OCI-LY1 (cell line): ENCODE measurements around the gene SLC4A1.

ENCODE experiments used
- H2AFZ ChIP-seq: fragments of 200-600 bp; sonication (generic), shearing (Covaris generic); 2 replicates; pipeline ENCODE4 v1.6.0; 2014; ENCODE audit warnings: antibody characterized with exemption, mild to moderate bottlenecking, low read length
- H3F3A ChIP-seq: fragments of 200-600 bp; sonication (generic), shearing (Covaris generic); 2 replicates; pipeline ENCODE4 v1.6.0; 2014; ENCODE audit warnings: mild to moderate bottlenecking, antibody characterized with exemption, low read length, moderate library complexity; ENCODE audit not compliant: insufficient read depth
- H3K27ac ChIP-seq: fragments of 200-600 bp; sonication (generic); 2 replicates; pipeline ENCODE4 v1.5.1; 2014; ENCODE audit warnings: low read length, mixed run types, mild to moderate bottlenecking, low read depth; ENCODE audit not compliant: poor library complexity, severe bottlenecking
- H3K27me3 ChIP-seq: fragments of 200-600 bp; sonication (generic); 2 replicates; pipeline ENCODE4 v1.6.0; 2014; ENCODE audit warnings: antibody characterized with exemption, mild to moderate bottlenecking, low read length, moderate library complexity; ENCODE audit not compliant: insufficient read depth
- H3K36me3 ChIP-seq: fragments of 200-600 bp; sonication (generic); 2 replicates; pipeline ENCODE4 v1.6.1; 2014; ENCODE audit warnings: mild to moderate bottlenecking, antibody characterized with exemption, low read length, moderate library complexity, mixed read lengths; ENCODE audit not compliant: insufficient read depth
- H3K4me1 ChIP-seq: fragments of 200-600 bp; sonication (generic); 2 replicates; pipeline ENCODE4 v1.5.1; 2014; ENCODE audit warnings: mild to moderate bottlenecking, low read length, moderate library complexity; ENCODE audit not compliant: insufficient read depth, severe bottlenecking
- H3K4me2 ChIP-seq: fragments of 200-600 bp; sonication (generic), shearing (Covaris generic); 2 replicates; pipeline ENCODE4 v1.6.1; 2014; ENCODE audit warnings: low read length
- H3K4me3 ChIP-seq: fragments of 200-600 bp; sonication (generic); 2 replicates; pipeline ENCODE4 v1.5.1; 2014; ENCODE audit warnings: low read length, low read depth, mild to moderate bottlenecking, mixed read lengths; ENCODE audit not compliant: poor library complexity, severe bottlenecking
- H3K79me2 ChIP-seq: fragments of 200-600 bp; shearing (Covaris generic); 2 replicates; pipeline ENCODE4 v1.6.1; 2016; ENCODE audit warnings: mixed run types, low read length, mixed read lengths; ENCODE audit not compliant: insufficient read depth
- H3K9ac ChIP-seq: fragments of 200-600 bp; sonication (generic), shearing (Covaris generic); 2 replicates; pipeline ENCODE4 v1.6.1; 2014; ENCODE audit warnings: mild to moderate bottlenecking, low read length, mixed read lengths
- H3K9me2 ChIP-seq: fragments of 200-600 bp; sonication (generic), shearing (Covaris generic); 2 replicates; pipeline ENCODE4 v1.6.1; 2014; ENCODE audit warnings: low read depth, mild to moderate bottlenecking, low read length, mixed read lengths
- H3K9me3 ChIP-seq: fragments of 200-600 bp; shearing (Covaris generic); 2 replicates; pipeline ENCODE4 v1.6.1; 2014; ENCODE audit warnings: low read length, mixed read lengths
- H4K20me1 ChIP-seq: fragments of 200-600 bp; sonication (generic), shearing (Covaris generic); 2 replicates; pipeline ENCODE4 v1.6.0; 2016; ENCODE audit warnings: mild to moderate bottlenecking, low read length; ENCODE audit not compliant: insufficient read depth
- EZH2 ChIP-seq: fragments of 200-600 bp; sonication (generic), shearing (Covaris generic); IDR thresholded peaks from 2 replicates; pipeline ENCODE4 v1.8.0; 2017; ENCODE audit warnings: borderline replicate concordance, mixed run types, mild to moderate bottlenecking, antibody characterized with exemption, low read length, moderate library complexity, mixed read lengths
- TF ChIP-seq, protein P1 (sequence below): fragments of 200-600 bp; sonication (generic), shearing (Covaris generic); IDR thresholded peaks from 2 replicates; pipeline ENCODE4 v1.5.1; 2017; ENCODE audit warnings: mild to moderate bottlenecking, antibody characterized with exemption, low read length, moderate library complexity, mixed read lengths

The SLC4A1 gene

DNA sequence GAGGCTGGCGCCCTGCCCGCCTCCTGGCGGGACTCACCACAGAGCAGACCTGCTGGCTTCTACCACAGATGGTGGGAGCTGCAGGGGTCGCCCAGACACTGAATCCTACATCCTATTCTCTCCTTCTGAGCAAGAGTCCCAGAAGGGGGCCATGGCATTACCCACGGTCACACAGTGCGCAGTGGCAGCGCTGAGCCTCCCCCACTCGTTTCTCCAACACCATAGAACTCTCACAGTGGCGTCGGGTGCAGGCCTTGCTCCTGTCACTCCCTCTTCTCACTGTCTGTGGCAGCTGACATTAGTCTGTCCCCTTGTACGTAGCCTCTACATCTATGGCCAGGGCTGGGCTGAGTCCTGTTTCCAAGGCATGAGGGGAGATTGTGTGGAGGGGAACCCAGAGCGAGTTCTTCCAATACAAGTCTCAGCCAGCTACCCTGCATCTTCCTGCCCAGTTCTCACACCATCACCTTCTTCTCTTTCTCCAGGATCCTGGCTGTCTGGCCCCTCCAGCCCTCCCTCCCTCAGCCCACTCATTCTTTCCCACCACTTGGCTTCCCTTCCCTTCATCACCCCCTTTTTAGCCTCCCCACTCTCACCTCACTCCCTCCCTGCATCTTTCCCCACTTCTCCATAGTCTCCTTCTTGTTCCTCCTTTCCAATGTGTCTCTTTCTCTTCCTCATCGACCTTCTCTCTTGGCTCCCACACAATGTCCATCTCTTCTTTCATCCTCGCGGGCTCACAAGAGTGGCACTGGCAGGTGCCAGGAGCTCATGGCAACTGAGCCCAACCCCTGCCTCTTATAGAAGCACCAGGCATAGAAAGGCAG is 54.3 kb downstream of the SLC4A1 start:
- no peaks in the 10 kb centered on the region for H4K20me1 ChIP-seq
- H3K4me2 ChIP-seq: no peak overlapping the region
- H3K27ac ChIP-seq: peak overlapping the region; percentile 21
- H3K9me2 ChIP-seq: no peaks in the 10 kb centered on the region
- no peaks in the 10 kb centered on the region for H3K9me3 ChIP-seq
- no peak overlapping the region for H3K9ac ChIP-seq
- TF ChIP-seq, protein P1, sequence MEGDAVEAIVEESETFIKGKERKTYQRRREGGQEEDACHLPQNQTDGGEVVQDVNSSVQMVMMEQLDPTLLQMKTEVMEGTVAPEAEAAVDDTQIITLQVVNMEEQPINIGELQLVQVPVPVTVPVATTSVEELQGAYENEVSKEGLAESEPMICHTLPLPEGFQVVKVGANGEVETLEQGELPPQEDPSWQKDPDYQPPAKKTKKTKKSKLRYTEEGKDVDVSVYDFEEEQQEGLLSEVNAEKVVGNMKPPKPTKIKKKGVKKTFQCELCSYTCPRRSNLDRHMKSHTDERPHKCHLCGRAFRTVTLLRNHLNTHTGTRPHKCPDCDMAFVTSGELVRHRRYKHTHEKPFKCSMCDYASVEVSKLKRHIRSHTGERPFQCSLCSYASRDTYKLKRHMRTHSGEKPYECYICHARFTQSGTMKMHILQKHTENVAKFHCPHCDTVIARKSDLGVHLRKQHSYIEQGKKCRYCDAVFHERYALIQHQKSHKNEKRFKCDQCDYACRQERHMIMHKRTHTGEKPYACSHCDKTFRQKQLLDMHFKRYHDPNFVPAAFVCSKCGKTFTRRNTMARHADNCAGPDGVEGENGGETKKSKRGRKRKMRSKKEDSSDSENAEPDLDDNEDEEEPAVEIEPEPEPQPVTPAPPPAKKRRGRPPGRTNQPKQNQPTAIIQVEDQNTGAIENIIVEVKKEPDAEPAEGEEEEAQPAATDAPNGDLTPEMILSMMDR: no peak
- TF ChIP-seq EZH2: no peak
- no peaks in the 10 kb centered on the region for H3K27me3 ChIP-seq
- H3F3A ChIP-seq: no peaks in the 10 kb centered on the region
- peaks cover 62% of the 10 kb centered on the region for H3K4me1 ChIP-seq
- no peak overlapping the region for H2AFZ ChIP-seq
- peaks cover 77% of the 10 kb centered on the region for H3K36me3 ChIP-seq
- no peak overlapping the region for H3K4me3 ChIP-seq
- peaks cover 19% of the 10 kb centered on the region for H3K79me2 ChIP-seq

DNA sequence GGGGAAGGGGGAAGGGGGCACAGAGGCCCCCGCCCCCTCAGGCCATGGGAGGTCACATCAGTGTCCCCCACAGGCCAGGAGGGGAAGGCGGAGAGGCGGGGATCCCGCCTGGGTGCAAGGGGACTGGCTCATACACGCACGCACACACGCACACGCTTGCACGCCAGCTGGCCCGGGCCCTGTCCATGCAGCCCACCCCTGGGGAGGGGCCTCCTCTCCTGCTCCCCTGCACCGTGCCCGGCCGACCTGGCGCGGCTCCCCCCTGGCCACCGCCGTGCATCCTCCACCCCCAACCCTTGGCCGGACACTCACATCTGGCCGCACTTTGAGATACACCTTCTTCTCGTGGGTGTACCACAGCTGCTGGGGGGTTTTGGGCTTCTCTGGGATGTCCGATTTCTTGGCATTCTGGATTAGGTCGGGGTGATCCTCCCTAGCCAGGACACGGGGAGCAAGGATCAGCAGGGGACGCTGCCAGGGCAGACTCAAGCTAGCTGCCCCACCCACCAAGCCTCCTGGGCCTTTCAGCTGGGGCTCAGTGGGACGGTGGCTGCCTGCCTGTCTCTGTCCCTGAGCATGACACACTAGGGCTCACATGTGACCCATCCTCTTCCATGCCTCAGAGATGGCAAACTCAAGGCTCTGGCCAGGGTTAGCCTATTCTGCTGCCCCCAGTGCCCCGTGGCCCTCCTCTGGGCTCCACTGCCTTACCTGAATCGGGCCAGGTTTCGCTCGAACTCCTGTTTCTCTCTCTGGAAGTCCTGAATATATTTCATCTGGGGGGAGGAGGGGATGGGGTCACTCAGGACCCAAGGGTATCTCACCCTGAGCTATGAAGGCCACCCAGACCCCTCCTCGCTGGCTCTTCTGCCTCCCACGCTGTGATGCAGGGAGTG is 55.2 kb downstream of the SLC4A1 start:
- peaks cover 58% of the 10 kb centered on the region for H3K4me1 ChIP-seq
- peaks cover 81% of the 10 kb centered on the region for H3K36me3 ChIP-seq
- H3K27me3 ChIP-seq: no peaks in the 10 kb centered on the region
- no peak overlapping the region for H3K9ac ChIP-seq
- no peak overlapping the region for H3K4me3 ChIP-seq
- peaks cover 13% of the 10 kb centered on the region for H3K79me2 ChIP-seq
- no peaks in the 10 kb centered on the region for H4K20me1 ChIP-seq
- TF ChIP-seq EZH2: no peak
- TF ChIP-seq, protein P1: no peak
- H3K4me2 ChIP-seq: no peak overlapping the region
- no peaks in the 10 kb centered on the region for H3K9me3 ChIP-seq
- H3F3A ChIP-seq: no peaks in the 10 kb centered on the region
- H3K27ac ChIP-seq: peak overlapping the region; percentile 21
- no peaks in the 10 kb centered on the region for H3K9me2 ChIP-seq
- H2AFZ ChIP-seq: no peak overlapping the region

DNA sequence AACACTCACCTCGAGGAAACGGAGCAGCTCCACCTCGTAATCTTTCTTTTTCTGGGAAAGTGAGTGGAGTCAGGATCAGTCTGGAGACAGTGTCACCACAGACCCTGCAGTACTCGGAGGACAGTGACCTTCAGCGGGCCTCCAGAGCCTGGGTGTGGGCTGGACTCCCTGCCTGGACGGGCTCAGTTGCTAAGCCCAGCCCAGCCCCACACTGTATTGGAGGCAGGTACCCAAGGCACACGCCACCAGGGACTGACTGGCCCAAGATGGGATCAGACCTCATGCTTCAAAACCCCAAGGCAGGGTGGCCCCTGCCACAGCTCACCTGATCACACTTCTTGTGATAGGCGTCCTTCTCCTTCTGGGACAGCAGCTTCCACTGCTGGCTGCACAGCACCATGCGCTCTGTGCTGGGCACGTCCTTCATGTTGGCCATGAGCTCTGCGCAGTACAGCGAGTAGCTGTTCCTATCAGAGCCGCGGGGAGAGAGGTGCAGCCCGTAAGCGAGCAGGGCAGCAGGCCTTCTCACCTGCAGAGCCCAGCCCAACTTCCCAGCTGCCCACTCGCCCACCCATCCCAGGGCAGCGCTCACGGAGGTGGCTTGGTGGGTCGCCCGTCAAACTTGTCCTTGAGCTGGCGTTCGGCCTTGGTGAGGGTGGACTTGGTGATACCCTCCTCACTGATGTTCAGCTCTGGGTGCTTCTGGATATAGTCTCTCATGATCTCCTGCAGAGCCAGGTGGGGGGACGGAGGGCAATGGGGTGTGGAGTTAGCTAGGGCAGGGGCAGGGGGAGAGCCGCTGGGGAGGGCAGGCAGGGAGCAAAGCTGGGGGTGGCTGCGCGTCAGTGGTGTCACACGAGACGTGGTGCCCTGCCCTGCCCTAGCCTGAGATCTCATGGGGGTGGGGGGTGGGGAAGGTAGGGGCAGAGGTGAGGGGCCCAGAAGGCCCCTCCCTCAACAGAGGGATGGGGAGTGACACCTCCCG is 56.4 kb downstream of the SLC4A1 start:
- Histone ChIP-seq H3K4me1 (peaks cover 46% of the 10 kb centered on the region), H3K9ac (peak overlapping the region; percentile 72), H3K9me3 (no peaks in the 10 kb centered on the region), H3K27me3 (no peaks in the 10 kb centered on the region), H4K20me1 (no peaks in the 10 kb centered on the region), H3K79me2 (peaks cover 2% of the 10 kb centered on the region), H3K27ac (peak overlapping the region; percentile 74), H3K9me2 (no peaks in the 10 kb centered on the region), H3K36me3 (peaks cover 83% of the 10 kb centered on the region), H3K4me2 (peak overlapping the region; percentile 65), H3K4me3 (peak overlapping the region; percentile 46), H2AFZ (no peak overlapping the region), H3F3A (no peaks in the 10 kb centered on the region)
- no peak for TF ChIP-seq EZH2
- TF ChIP-seq, protein P1: no peak
